H1 (cell line): ENCODE measurements around the gene NR3C2. TPM values are rescaled to one million over a fixed set of nuclear protein-coding genes. Genes with fewer than 3 reads are reported as not detected.

Experiments used
- BACH1 ChIP-seq: IDR thresholded peaks from 2 replicates; pipeline ENCODE4 v1.6.1; 2012; ENCODE audit warnings: low read length, improper control_type of control experiment
- CEBPB ChIP-seq: IDR thresholded peaks from 2 replicates; pipeline ENCODE4 v1.6.1; 2012; ENCODE audit warnings: low read depth, low read length
- CHD7 ChIP-seq: fragments of 300-600 bp; sonication (generic); IDR thresholded peaks from 2 replicates; pipeline ENCODE4 v1.7.1; 2012; ENCODE audit warnings: low read length, moderate library complexity, mild to moderate bottlenecking, inconsistent platforms; ENCODE audit not compliant: insufficient replicate concordance
- GTF2F1 ChIP-seq: IDR thresholded peaks from 2 replicates; pipeline ENCODE4 v1.6.1; 2012; ENCODE audit warnings: low read depth, low read length, improper control_type of control experiment, borderline replicate concordance
- HDAC6 ChIP-seq: IDR thresholded peaks from one replicate; pipeline ENCODE4 v1.7.1; 2012; ENCODE audit warnings: low read depth, mild to moderate bottlenecking, inconsistent platforms, low read length, moderate library complexity
- JUND ChIP-seq: IDR thresholded peaks from 2 replicates; pipeline ENCODE4 v1.6.1; 2011; ENCODE audit warnings: mild to moderate bottlenecking, improper control_type of control experiment, low read length
- KDM1A ChIP-seq: fragments of 200-600, 300-600 bp; sonication (generic); IDR thresholded peaks from 2 replicates; pipeline ENCODE4 v1.7.1; 2016; ENCODE audit warnings: mild to moderate bottlenecking, low read length, borderline replicate concordance
- SP4 ChIP-seq: IDR thresholded peaks from 2 replicates; pipeline ENCODE4 v1.6.1; 2012; ENCODE audit warnings: low read length, inconsistent platforms
- TAF7 ChIP-seq: optimal IDR thresholded peaks from 2 replicates; pipeline ENCODE3; 2011; ENCODE audit warnings: low read depth, mild to moderate bottlenecking, inconsistent platforms, low read length, moderate library complexity, borderline replicate concordance
- polyA plus RNA-seq, 7 experiments: library from polyadenylated mRNA; depleted of rRNA in 3 of 7; stranded (reverse) in 5 of 7; unstranded in 2 of 7; fragments of >200 nt in 5 of 7; fragments of 200-250 nt in 2 of 7; gene quantifications; 1 replicate in 5 of 7; 2 replicates in 1 of 7; 4 replicates in 1 of 7; pipeline versions ENCODE4 v1.2.1 to v1.2.3, GENCODE V29; 2011 to 2013; ENCODE audit warnings: missing spikeins in 2 of 7, mixed read lengths in 2 of 7
- total RNA-seq: library from RNA; stranded (reverse); fragmentation: NEBNext Ultra II Directional; extraction: Animal tissue kit (Norgen Biotek cat#: 25700); gene quantifications from 2 replicates; pipeline ENCODE4 v1.2.1, GENCODE V29; 2021

Gene NR3C2
- total and polyA plus RNA-seq, 2 of the 8 experiments (the other 6 are each of a cell fraction or from before 2014, with no cell fraction given): 0.80 to 3.9 TPM

- TF ChIP-seq CHD7 (no peak), BACH1 (no peak), HDAC6 (no peak), TAF7 (no peak), JUND (no peak), KDM1A (no peak), GTF2F1 (no peak), SP4 (no peak), CEBPB (no peak)
Measured at GRCh38 chr4:148162991-148163390, 279.2 kb downstream of the NR3C2 start (continued).
